ENCODE data around the gene MT1A. TPM values are rescaled to one million over a fixed set of nuclear protein-coding genes. Genes with fewer than 3 reads are reported as not detected.
A peak's percentile ranks its signal among the peaks of the same experiment; 100 is the strongest.

MT1A gene
- total RNA-seq, 1 experiment from 2014 or later = 2.8 TPM

DNA sequence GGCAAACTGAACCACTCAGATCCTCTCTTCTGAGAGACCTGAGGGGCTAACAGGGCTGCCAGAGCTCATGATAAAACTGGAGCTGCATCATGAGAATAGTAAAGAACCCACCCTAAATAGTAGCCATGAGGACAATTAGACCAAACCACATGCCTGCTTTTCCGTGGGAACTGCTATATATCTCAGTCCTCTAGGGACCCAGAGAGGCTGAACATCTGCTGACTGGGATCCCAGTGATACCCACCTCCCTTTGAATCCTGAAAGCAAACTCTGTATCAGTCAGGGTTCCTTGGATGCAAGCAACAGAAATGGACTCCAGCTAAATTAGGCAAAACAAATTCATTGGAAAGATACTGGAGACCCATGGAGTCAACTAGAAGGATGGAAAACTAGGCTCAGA, 50.3 kb downstream of the MT1A start:
- CTCF ChIA-PET = interaction anchor here (0.9 to 2.3 kb wide), 2 partner anchors 13 to 15 kb away, joined by 3 to 8 read pairs; no protein-coding TSS in a partner anchor
- POLR2A ChIA-PET = no interaction called here
- Mint-ChIP-seq H3K27me3 (ENCODE audit: low read depth) (peaks cover 2% of the 10 kb centered on the region; the same call in 1 of the 2 replicates), H3K27ac (no peak overlapping the region), H3K4me1 (peaks cover 15% of the 10 kb centered on the region), H3K4me3 (no peak overlapping the region), H3K36me3 (peaks cover 23% of the 10 kb centered on the region), H3K9me3 (peaks cover 16% of the 10 kb centered on the region)
- no peak for DNase-seq (ENCODE audit: low spot score)
- no peak for TF ChIP-seq RELA (CRISPR knock-in tag; IDR thresholded peaks at IDR 0.05; ENCODE audit: borderline replicate concordance)
- TF ChIP-seq, protein P1, sequence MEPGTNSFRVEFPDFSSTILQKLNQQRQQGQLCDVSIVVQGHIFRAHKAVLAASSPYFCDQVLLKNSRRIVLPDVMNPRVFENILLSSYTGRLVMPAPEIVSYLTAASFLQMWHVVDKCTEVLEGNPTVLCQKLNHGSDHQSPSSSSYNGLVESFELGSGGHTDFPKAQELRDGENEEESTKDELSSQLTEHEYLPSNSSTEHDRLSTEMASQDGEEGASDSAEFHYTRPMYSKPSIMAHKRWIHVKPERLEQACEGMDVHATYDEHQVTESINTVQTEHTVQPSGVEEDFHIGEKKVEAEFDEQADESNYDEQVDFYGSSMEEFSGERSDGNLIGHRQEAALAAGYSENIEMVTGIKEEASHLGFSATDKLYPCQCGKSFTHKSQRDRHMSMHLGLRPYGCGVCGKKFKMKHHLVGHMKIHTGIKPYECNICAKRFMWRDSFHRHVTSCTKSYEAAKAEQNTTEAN (CRISPR knock-in tag; IDR thresholded peaks at IDR 0.05) = no peak
- no peak for TF ChIP-seq HMGA2 (CRISPR knock-in tag; IDR thresholded peaks at IDR 0.05)
- no peak for TF ChIP-seq FOXK1 (CRISPR knock-in tag; IDR thresholded peaks at IDR 0.05)
- TF ChIP-seq CBFB (CRISPR knock-in tag; IDR thresholded peaks at IDR 0.05; ENCODE audit: low read depth) = no peak
- no peak for TF ChIP-seq GRHL2 (CRISPR knock-in tag; IDR thresholded peaks at IDR 0.05; ENCODE audit: insufficient replicate concordance, severe bottlenecking)
- no peak for TF ChIP-seq ATF1 (CRISPR knock-in tag; IDR thresholded peaks at IDR 0.05)
- TF ChIP-seq, protein P2, sequence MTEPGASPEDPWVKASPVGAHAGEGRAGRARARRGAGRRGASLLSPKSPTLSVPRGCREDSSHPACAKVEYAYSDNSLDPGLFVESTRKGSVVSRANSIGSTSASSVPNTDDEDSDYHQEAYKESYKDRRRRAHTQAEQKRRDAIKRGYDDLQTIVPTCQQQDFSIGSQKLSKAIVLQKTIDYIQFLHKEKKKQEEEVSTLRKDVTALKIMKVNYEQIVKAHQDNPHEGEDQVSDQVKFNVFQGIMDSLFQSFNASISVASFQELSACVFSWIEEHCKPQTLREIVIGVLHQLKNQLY (CRISPR knock-in tag; IDR thresholded peaks at IDR 0.05) = no peak
- TF ChIP-seq TEAD1 (CRISPR knock-in tag; IDR thresholded peaks at IDR 0.05) = no peak
- ATAC-seq = peak; percentile 33; the same call in 1 of the 2 replicates

DNA sequence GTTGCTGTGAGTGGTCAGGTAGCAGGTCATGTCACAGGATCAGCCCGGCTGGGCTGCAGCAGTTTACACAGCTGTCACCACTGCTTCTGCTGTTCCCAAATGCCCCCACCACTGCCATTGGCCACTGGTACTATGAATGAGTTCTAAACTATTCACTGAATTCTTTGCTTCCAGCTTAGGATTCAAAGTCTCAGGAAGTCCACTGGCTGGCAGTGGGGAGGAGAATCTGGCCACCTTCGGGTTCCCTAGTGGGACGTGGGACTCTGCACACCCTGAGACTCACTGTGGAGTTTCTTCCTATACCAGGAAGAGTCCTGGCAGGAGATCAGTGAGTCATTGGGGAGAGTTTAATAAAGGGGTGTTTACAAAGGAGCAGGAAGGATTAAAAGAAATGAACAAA, 50.7 kb downstream of the MT1A start:
- H3K9me3 Mint-ChIP-seq = peaks cover 16% of the 10 kb centered on the region
- H3K27me3 Mint-ChIP-seq (ENCODE audit: low read depth) = peaks cover 2% of the 10 kb centered on the region; the same call in 1 of the 2 replicates
- CTCF ChIA-PET = interaction anchor here (0.9 to 2.3 kb wide), 2 partner anchors 13 to 16 kb away, joined by 3 to 8 read pairs; no protein-coding TSS in a partner anchor
- peaks cover 19% of the 10 kb centered on the region for H3K36me3 Mint-ChIP-seq
- H3K27ac Mint-ChIP-seq = no peak overlapping the region
- no peak overlapping the region for H3K4me3 Mint-ChIP-seq
- no peak for DNase-seq (ENCODE audit: low spot score)
- TF ChIP-seq NR1H2 (CRISPR knock-in tag; IDR thresholded peaks at IDR 0.05) (no peak), CBFB (CRISPR knock-in tag; IDR thresholded peaks at IDR 0.05; ENCODE audit: low read depth) (no peak), CREM (CRISPR knock-in tag; IDR thresholded peaks at IDR 0.05) (no peak), ZNF416 (CRISPR knock-in tag; IDR thresholded peaks at IDR 0.05) (no peak), ZNF263 (CRISPR knock-in tag; IDR thresholded peaks at IDR 0.05; ENCODE audit: low read depth) (no peak), NR3C1 (CRISPR knock-in tag; conservative IDR thresholded peaks at IDR 0.05; ENCODE audit: low read depth) (no peak), ATF1 (CRISPR knock-in tag; IDR thresholded peaks at IDR 0.05) (no peak), SP1 (CRISPR knock-in tag; conservative IDR thresholded peaks at IDR 0.05) (no peak), JAZF1 (CRISPR knock-in tag; IDR thresholded peaks at IDR 0.05) (no peak), ZNF671 (CRISPR knock-in tag; IDR thresholded peaks at IDR 0.05) (no peak), CREB1 (CRISPR knock-in tag; IDR thresholded peaks at IDR 0.05) (no peak), ZNF121 (CRISPR knock-in tag; IDR thresholded peaks at IDR 0.05) (no peak)
- TF ChIP-seq, protein P3, sequence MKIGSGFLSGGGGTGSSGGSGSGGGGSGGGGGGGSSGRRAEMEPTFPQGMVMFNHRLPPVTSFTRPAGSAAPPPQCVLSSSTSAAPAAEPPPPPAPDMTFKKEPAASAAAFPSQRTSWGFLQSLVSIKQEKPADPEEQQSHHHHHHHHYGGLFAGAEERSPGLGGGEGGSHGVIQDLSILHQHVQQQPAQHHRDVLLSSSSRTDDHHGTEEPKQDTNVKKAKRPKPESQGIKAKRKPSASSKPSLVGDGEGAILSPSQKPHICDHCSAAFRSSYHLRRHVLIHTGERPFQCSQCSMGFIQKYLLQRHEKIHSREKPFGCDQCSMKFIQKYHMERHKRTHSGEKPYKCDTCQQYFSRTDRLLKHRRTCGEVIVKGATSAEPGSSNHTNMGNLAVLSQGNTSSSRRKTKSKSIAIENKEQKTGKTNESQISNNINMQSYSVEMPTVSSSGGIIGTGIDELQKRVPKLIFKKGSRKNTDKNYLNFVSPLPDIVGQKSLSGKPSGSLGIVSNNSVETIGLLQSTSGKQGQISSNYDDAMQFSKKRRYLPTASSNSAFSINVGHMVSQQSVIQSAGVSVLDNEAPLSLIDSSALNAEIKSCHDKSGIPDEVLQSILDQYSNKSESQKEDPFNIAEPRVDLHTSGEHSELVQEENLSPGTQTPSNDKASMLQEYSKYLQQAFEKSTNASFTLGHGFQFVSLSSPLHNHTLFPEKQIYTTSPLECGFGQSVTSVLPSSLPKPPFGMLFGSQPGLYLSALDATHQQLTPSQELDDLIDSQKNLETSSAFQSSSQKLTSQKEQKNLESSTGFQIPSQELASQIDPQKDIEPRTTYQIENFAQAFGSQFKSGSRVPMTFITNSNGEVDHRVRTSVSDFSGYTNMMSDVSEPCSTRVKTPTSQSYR (CRISPR knock-in tag; IDR thresholded peaks at IDR 0.05) = no peak
- TF ChIP-seq, protein P4, sequence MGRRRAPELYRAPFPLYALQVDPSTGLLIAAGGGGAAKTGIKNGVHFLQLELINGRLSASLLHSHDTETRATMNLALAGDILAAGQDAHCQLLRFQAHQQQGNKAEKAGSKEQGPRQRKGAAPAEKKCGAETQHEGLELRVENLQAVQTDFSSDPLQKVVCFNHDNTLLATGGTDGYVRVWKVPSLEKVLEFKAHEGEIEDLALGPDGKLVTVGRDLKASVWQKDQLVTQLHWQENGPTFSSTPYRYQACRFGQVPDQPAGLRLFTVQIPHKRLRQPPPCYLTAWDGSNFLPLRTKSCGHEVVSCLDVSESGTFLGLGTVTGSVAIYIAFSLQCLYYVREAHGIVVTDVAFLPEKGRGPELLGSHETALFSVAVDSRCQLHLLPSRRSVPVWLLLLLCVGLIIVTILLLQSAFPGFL (CRISPR knock-in tag; IDR thresholded peaks at IDR 0.05; ENCODE audit: borderline replicate concordance) = no peak
- TF ChIP-seq, protein P5, sequence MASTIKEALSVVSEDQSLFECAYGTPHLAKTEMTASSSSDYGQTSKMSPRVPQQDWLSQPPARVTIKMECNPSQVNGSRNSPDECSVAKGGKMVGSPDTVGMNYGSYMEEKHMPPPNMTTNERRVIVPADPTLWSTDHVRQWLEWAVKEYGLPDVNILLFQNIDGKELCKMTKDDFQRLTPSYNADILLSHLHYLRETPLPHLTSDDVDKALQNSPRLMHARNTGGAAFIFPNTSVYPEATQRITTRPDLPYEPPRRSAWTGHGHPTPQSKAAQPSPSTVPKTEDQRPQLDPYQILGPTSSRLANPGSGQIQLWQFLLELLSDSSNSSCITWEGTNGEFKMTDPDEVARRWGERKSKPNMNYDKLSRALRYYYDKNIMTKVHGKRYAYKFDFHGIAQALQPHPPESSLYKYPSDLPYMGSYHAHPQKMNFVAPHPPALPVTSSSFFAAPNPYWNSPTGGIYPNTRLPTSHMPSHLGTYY (CRISPR knock-in tag; IDR thresholded peaks at IDR 0.05) = no peak
- ATAC-seq = no peak
- POLR2A ChIA-PET = no interaction called here
- peaks cover 11% of the 10 kb centered on the region for H3K4me1 Mint-ChIP-seq
